Measurements from ENCODE around the gene RRAGD. TPM values are rescaled to one million over a fixed set of nuclear protein-coding genes. Genes with fewer than 3 reads are reported as not detected.

RRAGD gene
- total and polyA plus RNA-seq, 2 of the 13 experiments (the other 11 are each of a cell fraction or from before 2014, with no cell fraction given) = 0.35 to 0.53 TPM

DNA sequence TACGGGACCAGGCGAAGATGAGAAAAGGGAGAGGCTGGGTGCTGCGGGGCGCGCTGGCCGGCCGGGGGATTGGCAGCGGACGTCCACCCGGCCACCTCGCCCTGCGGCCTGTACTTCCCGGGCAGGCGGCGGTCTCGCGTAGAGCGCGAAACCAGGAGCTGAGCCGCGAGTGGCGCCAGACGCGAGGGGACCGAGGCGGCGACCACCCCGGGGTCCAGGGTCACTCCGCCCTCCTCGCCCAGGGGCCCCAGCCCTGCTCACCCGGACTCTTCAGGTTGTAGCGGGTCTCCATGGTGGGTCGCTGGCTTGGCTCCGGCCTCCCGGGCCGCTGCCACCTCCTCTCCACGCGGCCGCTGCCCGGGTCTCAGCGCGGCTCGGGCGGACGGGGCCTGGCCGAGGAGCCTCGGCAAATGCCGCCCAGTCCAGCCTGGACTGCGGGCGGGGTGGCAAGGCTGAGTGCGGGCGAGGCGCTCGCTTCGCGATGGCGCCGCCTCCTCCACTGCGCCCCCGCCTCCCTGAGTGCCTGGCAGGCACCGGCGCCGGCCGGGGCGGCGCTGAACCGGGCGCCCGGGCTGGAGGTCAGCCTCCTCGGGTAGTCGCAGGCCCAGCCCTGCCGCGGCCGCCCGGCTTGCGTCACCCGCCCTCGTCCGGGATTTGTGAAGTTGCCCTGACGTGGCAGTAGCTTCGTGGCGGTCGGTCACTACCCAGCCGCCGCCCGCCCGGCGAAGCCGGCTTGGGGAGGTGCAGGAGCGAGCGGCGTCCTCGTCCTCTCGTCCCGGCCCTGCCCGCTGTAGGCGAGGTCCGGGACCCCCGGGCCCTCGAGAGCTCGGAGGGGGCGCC is 59.6 kb downstream of the RRAGD start, which contains the start of gene UBE2J1 (continued):
- TF ChIP-seq HES4 (CRISPR knock-in tag; IDR thresholded peaks at IDR 0.05; ENCODE audit: borderline replicate concordance) (peak; percentile 69; the same call in 1 of the 2 replicates), ZNF17 (CRISPR knock-in tag; IDR thresholded peaks at IDR 0.05) (no peak), ZBTB40 (IDR thresholded peaks at IDR 0.05) (no peak), ZBTB40 (CRISPR knock-in tag; IDR thresholded peaks at IDR 0.05) (peak; percentile 84), RFX3 (CRISPR knock-in tag; IDR thresholded peaks at IDR 0.05) (no peak), SMAD3 (CRISPR knock-in tag; IDR thresholded peaks at IDR 0.05) (peak; percentile 40; the same call in 1 of the 2 replicates), ZBTB3 (CRISPR knock-in tag; IDR thresholded peaks at IDR 0.05; ENCODE audit: borderline replicate concordance, low read depth) (no peak), RARA (CRISPR knock-in tag; IDR thresholded peaks at IDR 0.05) (0 out of 2 replicates have a peak, but pooled peaks have one; percentile 7), ZNF775 (CRISPR knock-in tag; IDR thresholded peaks at IDR 0.05; ENCODE audit: borderline replicate concordance) (no peak), CREB3 (CRISPR knock-in tag; IDR thresholded peaks at IDR 0.05) (peak; percentile 54; the same call in 1 of the 2 replicates), EED (CRISPR knock-in tag; IDR thresholded peaks at IDR 0.05) (peak; percentile 90), ZNF460 (CRISPR knock-in tag; IDR thresholded peaks at IDR 0.05; ENCODE audit: borderline replicate concordance) (peak; percentile 28; the same call in 1 of the 2 replicates), RFXANK (CRISPR knock-in tag; IDR thresholded peaks at IDR 0.05) (no peak), ZKSCAN5 (CRISPR knock-in tag; IDR thresholded peaks at IDR 0.05) (no peak), SETDB1 (CRISPR knock-in tag; IDR thresholded peaks at IDR 0.05; ENCODE audit: borderline replicate concordance) (no peak), TOPORS (CRISPR knock-in tag; IDR thresholded peaks at IDR 0.05) (peak; percentile 63)
- TF ChIP-seq, protein P1, sequence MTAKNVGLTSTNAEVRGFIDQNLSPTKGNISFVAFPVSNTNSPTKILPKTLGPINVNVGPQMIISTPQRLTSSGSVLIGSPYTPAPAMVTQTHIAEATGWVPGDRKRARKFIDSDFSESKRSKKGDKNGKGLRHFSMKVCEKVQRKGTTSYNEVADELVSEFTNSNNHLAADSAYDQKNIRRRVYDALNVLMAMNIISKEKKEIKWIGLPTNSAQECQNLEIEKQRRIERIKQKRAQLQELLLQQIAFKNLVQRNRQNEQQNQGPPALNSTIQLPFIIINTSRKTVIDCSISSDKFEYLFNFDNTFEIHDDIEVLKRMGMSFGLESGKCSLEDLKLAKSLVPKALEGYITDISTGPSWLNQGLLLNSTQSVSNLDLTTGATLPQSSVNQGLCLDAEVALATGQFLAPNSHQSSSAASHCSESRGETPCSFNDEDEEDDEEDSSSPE (CRISPR knock-in tag; IDR thresholded peaks at IDR 0.05) = peak; percentile 42; the same call in 1 of the 2 replicates
- TF ChIP-seq, protein P2, sequence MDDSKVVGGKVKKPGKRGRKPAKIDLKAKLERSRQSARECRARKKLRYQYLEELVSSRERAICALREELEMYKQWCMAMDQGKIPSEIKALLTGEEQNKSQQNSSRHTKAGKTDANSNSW (CRISPR knock-in tag; IDR thresholded peaks at IDR 0.05; ENCODE audit: borderline replicate concordance) = no peak; the same call in 1 of the 2 replicates

All from HepG2 (cell line).